ENCODE measurements around the gene NCKAP5. TPM values are rescaled to one million over a fixed set of nuclear protein-coding genes. Genes with fewer than 3 reads are reported as not detected.

The NCKAP5 gene
- total and polyA plus RNA-seq, 2 of the 8 experiments (the other 6 are each of a cell fraction or from before 2014, with no cell fraction given), result 0.27 to 0.86 TPM

DNA sequence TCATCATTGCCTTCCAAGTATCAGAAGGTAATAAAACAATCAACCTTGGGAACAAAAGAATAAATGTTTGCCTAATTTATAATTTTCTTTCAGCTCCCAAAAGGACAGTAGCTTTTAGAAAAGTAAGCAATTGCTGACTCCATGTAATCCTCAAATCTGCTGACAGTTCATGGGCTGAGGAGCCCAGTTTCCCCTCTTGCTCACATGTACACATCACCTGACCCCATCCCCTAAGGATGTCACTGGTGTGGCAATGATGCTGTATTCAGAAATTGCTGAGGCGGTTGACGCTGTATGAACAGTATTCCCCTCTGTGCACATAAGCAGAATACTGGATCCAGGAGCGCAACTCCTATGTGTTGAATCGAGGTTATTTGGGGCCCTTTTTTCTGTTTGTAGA lies 842.1 kb downstream of the NCKAP5 start:
- Histone ChIP-seq H2BK120ac (replicated peaks; ENCODE audit: low read depth, low read length) (no peak overlapping the region), H3K56ac (replicated peaks; ENCODE audit: insufficient read length, low read depth, low read length) (no peak overlapping the region), H3K9me3 (ENCODE audit: insufficient read depth in 2 of 2, low read depth in 1 of 2, low read length in 1 of 2) (no peaks in the 10 kb centered on the region), H2AK5ac (ENCODE audit: low read depth, low read length) (no peak overlapping the region), H2BK15ac (ENCODE audit: low read length) (no peak overlapping the region), H3K4me2 (ENCODE audit: insufficient read depth in 1 of 2, low read depth in 2 of 2, low read length in 2 of 2) (no peak overlapping the region), H3K23me2 (ENCODE audit: low read depth, low read length) (no peaks in the 10 kb centered on the region), H3K14ac (ENCODE audit: insufficient read length) (no peak overlapping the region), H3K4me1 (replicated peaks in 1 of 4; ENCODE audit: control insufficient read depth in 3 of 4, insufficient read depth in 4 of 4, low read length in 3 of 4) (no peaks in the 10 kb centered on the region), H4K8ac (ENCODE audit: extremely low read depth, insufficient read depth, low read length) (no peak overlapping the region), H4K5ac (ENCODE audit: insufficient read length, low read depth, low read length) (no peak overlapping the region), H2BK12ac (ENCODE audit: low read depth, low read length) (no peak overlapping the region), H3K27ac (ENCODE audit: low read depth, low read length) (no peak overlapping the region), H3K18ac (ENCODE audit: extremely low read depth, low read length) (no peak overlapping the region), H2AFZ (ENCODE audit: low read length) (no peak overlapping the region), H3K79me2 (ENCODE audit: control insufficient read depth in 1 of 2, insufficient read depth in 2 of 2, low read length in 2 of 2) (no peaks in the 10 kb centered on the region), H3K79me1 (ENCODE audit: low read depth, low read length) (no peaks in the 10 kb centered on the region), H3K23ac (ENCODE audit: insufficient read length) (no peak overlapping the region), H4K20me1 (replicated peaks in 1 of 2; ENCODE audit: control insufficient read depth in 1 of 2, insufficient read depth in 2 of 2, low read length in 2 of 2) (peaks cover 0 to 1% of the 10 kb centered on the region in 2 experiments), H4K91ac (replicated peaks; ENCODE audit: insufficient read length, low read length) (no peak overlapping the region), H2BK20ac (ENCODE audit: low read length) (no peak overlapping the region), H3K4me3 (ENCODE audit: extremely low read depth in 1 of 4, insufficient read depth in 2 of 4, low read depth in 3 of 4, low read length in 4 of 4) (no peak overlapping the region), H3K9ac (replicated peaks in 1 of 4; ENCODE audit: extremely low read depth in 1 of 4, low read depth in 3 of 4, low read length in 3 of 4) (no peak overlapping the region), H3K4ac (replicated peaks; ENCODE audit: insufficient read length, low read depth, low read length) (peak overlapping the region; percentile 50), H3K27me3 (replicated peaks in 1 of 4; ENCODE audit: control insufficient read depth in 3 of 4, extremely low read depth in 1 of 4, insufficient read depth in 3 of 4, low read length in 3 of 4) (no peaks in the 10 kb centered on the region), H3K36me3 (ENCODE audit: control insufficient read depth in 2 of 4, insufficient read depth in 4 of 4, low read length in 3 of 4) (no peaks in the 10 kb centered on the region), H2BK5ac (ENCODE audit: low read depth, low read length) (no peak overlapping the region)
- ChIA-PET CTCF (ENCODE audit: partially characterized antibody) (interaction anchor here (0.7 to 1.5 kb wide), 3 partner anchors 13 to 25 kb away, joined by 3 to 6 read pairs (median 4); no protein-coding TSS in a partner anchor), POLR2A (ENCODE audit: partially characterized antibody) (no interaction called here)
- no peak for TF ChIP-seq CHD2 (IDR thresholded peaks at IDR 0.05; ENCODE audit: low read length)
- no peak for TF ChIP-seq GTF2F1 (IDR thresholded peaks at IDR 0.05; ENCODE audit: borderline replicate concordance, low read depth, low read length)
- TF ChIP-seq BRCA1 (IDR thresholded peaks at IDR 0.05; ENCODE audit: low read depth, low read length), result no peak
- no peak for TF ChIP-seq POU5F1 (IDR thresholded peaks at IDR 0.05; ENCODE audit: low read depth, low read length)
- TF ChIP-seq FOSL1 (IDR thresholded peaks at IDR 0.05; ENCODE audit: insufficient read depth, low read depth, low read length), result no peak
- TF ChIP-seq CBX8 (IDR thresholded peaks at IDR 0.05; ENCODE audit: borderline replicate concordance, low read depth, low read length), result no peak
- no peak for TF ChIP-seq BCL11A (IDR thresholded peaks at IDR 0.05; ENCODE audit: low read depth in 2 of 2, low read length in 2 of 2)
- no peak for FAIRE-seq
- 99% methylated on average over 4 of the region's 4 CpGs; no CpG with 5 or more reads in 1 of the 2 experiments for WGBS, 2 experiments (ENCODE audit: extremely low coverage in 1 of 2, insufficient coverage in 1 of 2, insufficient read length in 1 of 2, insufficient replicate concordance in 2 of 2, low coverage in 1 of 2, low lambda C conversion rate in 2 of 2, missing lambda C conversion rate in 1 of 2)
- no peak for DNase-seq (ENCODE audit: low read depth in 1 of 2, low spot score in 2 of 2)
